ENCODE measurements around the gene JPH3. TPM values are rescaled to one million over a fixed set of nuclear protein-coding genes. Genes with fewer than 3 reads are reported as not detected.
A peak's percentile ranks its signal among the peaks of the same experiment; 100 is the strongest.
"Not testable (repeated sequence)": the region's sequence is repeated elsewhere in the genome, so short reads cannot be mapped to it uniquely, and the experiment has no call there.

JPH3 gene
- total and polyA plus RNA-seq, 4 experiments from 2014 or later = 0.09 TPM; not detected in 3

DNA sequence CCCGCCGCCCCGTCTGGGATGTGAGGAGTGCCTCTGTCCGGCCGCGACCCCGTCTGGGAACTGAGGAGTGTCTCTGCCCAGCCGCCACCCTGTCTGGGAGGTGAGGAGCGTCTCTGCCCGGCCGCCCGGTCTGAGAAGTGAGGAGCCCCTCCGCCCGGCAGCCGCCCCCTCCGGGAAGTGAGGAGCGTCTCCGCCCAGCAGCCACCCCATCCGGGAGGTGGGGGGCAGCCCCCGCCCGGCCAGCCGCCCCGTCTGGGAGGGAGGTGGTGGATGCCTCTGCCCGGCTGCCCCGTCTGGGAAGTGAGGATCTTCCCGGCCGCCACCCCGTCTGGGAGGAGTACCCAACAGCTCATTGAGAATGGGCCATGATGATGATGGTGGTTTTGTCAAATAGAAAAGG is 116.5 kb downstream of the JPH3 start:
- H3K4me3 Mint-ChIP-seq; intact Hi-C loops (cut with micrococcal nuclease); DNase-seq; POLR2A ChIA-PET (ENCODE audit: partially characterized antibody); H3K9me3 Mint-ChIP-seq; H3K27me3 Mint-ChIP-seq; H3K27ac ChIP-seq (ENCODE audit: low read depth, low read length); H3K4me3 ChIP-seq (ENCODE audit: low read length in 2 of 2); H3K27me3 ChIP-seq (ENCODE audit: insufficient read depth, low read length); CTCF ChIA-PET (ENCODE audit: partially characterized antibody); H3K9me3 ChIP-seq (ENCODE audit: control insufficient read depth in 1 of 2, low read length in 2 of 2): not testable (repeated sequence)
- peaks cover 13% of the 10 kb centered on the region for H3K4me1 ChIP-seq (ENCODE audit: insufficient read depth, low read length)
- peaks cover 38% of the 10 kb centered on the region for H3K36me3 ChIP-seq (ENCODE audit: insufficient read depth, low read length)
- Mint-ChIP-seq H3K27ac (peak overlapping the region in 1 of 7 donors; percentile 17), H3K36me3 (peaks cover 44 to 60% of the 10 kb centered on the region in 2 donors), H3K4me1 (peaks cover 9 to 26% (median 22%) of the 10 kb centered on the region in 4 donors)

DNA sequence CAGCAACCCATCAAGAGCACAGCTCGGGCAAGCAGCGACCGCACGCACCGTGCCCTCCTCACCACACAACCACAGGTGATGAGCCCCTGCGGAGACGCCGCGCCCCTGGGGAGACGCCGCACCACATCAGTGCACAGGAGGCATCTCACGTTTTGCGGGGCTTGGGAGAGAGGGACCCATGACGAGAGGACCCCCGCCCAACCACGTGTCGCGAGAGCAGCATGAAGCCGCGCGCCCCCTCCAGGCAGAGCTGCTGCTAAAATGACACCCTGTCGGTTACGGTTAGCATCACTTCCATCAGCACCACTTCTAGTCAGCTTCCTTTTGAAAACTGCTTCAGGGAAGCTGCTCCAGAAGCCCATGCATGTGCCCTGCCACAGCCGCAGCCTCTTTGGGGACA is 118.1 kb downstream of the JPH3 start:
- CTCF ChIA-PET (ENCODE audit: partially characterized antibody) = no interaction called here
- intact Hi-C loops (cut with micrococcal nuclease) = no loop called here
- Histone ChIP-seq H3K27me3 (ENCODE audit: insufficient read depth, low read length) (no peaks in the 10 kb centered on the region), H3K36me3 (ENCODE audit: insufficient read depth, low read length) (peaks cover 40% of the 10 kb centered on the region), H3K27ac (ENCODE audit: low read depth, low read length) (no peak overlapping the region), H3K9me3 (ENCODE audit: control insufficient read depth in 1 of 2, low read length in 2 of 2) (no peaks in the 10 kb centered on the region), H3K4me3 (ENCODE audit: low read length in 2 of 2) (no peak overlapping the region), H3K4me1 (ENCODE audit: insufficient read depth, low read length) (peaks cover 3% of the 10 kb centered on the region)
- H3K27me3 Mint-ChIP-seq = no peaks in the 10 kb centered on the region
- no peak for DNase-seq
- peaks cover 45 to 61% of the 10 kb centered on the region in 2 donors for H3K36me3 Mint-ChIP-seq
- POLR2A ChIA-PET (ENCODE audit: partially characterized antibody) = no interaction called here
- H3K27ac Mint-ChIP-seq = no peak overlapping the region
- H3K4me3 Mint-ChIP-seq = no peak overlapping the region
- H3K9me3 Mint-ChIP-seq = no peaks in the 10 kb centered on the region
- H3K4me1 Mint-ChIP-seq = peaks cover 5 to 17% (median 10%) of the 10 kb centered on the region in 4 donors

DNA sequence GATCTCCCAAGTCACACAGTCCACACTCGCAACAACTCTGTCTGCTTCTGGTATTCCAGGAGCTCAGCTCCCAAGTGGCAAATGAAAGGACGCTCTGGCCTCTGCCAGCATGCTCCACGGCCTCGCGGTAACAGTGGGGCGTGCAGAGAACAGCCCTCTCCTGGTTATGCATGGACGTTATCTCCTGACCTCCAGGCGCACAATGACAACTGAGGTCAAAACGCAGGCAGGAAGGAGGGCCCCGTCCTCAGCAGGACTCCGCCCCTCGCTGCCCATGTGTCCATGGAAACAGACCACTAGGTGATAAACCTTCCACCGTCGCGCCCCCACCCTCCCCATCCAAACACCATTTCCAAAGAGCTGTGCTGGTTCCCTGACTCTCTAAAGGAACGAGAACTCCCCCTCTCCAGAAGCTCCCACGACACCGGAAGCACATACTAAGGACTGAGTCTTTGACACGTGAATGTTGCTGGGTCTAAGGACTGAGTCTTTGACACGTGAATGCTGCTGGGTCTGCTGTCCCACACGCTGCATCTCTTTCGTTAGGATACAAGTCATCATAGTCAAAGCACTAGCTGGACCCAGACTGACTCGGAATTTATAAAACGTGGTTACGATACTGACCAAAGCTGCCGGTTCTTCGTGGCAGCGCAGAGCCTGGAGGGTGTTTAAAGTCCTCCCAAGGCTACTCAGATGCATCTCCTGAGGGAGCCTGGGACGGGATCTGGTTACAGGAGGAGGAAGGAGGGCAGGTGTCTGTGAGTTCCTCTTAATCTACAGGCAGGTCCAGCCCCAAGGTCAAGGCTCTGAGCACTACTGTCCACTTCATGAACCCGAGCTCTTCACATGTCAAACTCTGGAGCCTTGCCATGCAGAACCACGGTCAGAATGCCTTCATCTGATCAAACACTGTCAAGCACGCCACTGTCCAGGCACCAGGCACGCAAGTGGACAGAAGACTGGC is 119.6 kb downstream of the JPH3 start:
- H3K36me3 Mint-ChIP-seq = peaks cover 39 to 60% of the 10 kb centered on the region in 2 donors
- H3K27me3 Mint-ChIP-seq = no peaks in the 10 kb centered on the region
- Histone ChIP-seq H3K4me1 (ENCODE audit: insufficient read depth, low read length) (peaks cover 3% of the 10 kb centered on the region), H3K27me3 (ENCODE audit: insufficient read depth, low read length) (no peaks in the 10 kb centered on the region), H3K4me3 (ENCODE audit: low read length in 2 of 2) (no peak overlapping the region), H3K27ac (ENCODE audit: low read depth, low read length) (no peak overlapping the region), H3K36me3 (ENCODE audit: insufficient read depth, low read length) (peaks cover 35% of the 10 kb centered on the region), H3K9me3 (ENCODE audit: control insufficient read depth in 1 of 2, low read length in 2 of 2) (no peaks in the 10 kb centered on the region)
- no peak overlapping the region for H3K4me3 Mint-ChIP-seq
- no peak for DNase-seq
- CTCF ChIA-PET (ENCODE audit: partially characterized antibody) = interaction anchor here (0.7 to 1.5 kb wide), 2 partner anchors 57 to 97 kb away, joined by 3 to 4 read pairs; no protein-coding TSS in a partner anchor
- peaks cover under 1 to 14% (median 7%) of the 10 kb centered on the region in 4 donors for H3K4me1 Mint-ChIP-seq
- intact Hi-C loops (cut with micrococcal nuclease) = no loop called here
- no peaks in the 10 kb centered on the region for H3K9me3 Mint-ChIP-seq
- POLR2A ChIA-PET (ENCODE audit: partially characterized antibody) = no interaction called here
- H3K27ac Mint-ChIP-seq = peak overlapping the region in 4 of 7 donors; percentile 44 to 68 (median 52)

DNA sequence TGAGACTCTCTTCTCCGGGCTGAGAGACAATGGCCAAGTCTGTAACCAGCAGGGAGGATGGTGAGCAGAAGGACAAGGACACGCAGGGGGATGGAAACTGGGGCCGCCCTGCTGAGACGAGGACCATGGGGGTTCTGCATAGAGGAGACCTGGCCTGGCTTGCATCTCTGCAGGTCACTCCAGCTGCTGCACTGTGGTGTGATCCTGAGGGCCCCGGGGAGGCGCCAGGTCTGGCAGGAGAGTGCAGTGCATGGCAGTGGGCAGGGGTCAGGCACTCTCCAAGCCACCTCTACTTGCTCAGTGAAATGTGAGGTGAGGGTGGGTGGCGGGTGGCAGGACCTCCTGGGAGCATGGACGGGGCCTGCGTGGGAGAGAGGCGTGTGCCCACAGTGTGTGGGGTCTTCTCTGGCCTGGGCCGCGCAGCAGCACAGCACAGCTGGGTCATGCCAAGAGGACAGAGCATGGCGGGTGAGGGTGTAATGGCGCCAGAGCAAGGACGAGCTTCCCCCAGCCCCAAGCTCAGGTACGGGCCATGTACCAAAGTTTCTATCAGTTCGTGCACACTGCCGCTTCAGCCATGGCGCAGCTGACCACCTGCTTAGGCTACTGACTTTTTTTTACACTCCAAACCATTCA is 120.4 kb downstream of the JPH3 start:
- H3K27ac ChIP-seq (ENCODE audit: low read depth, low read length) = no peak overlapping the region
- no peak overlapping the region for H3K4me3 ChIP-seq (ENCODE audit: low read length in 2 of 2)
- Mint-ChIP-seq H3K9me3 (no peaks in the 10 kb centered on the region), H3K36me3 (peaks cover 37 to 62% of the 10 kb centered on the region in 2 donors), H3K27ac (peak overlapping the region in 5 of 7 donors; percentile 37 to 68 (median 48)), H3K27me3 (no peaks in the 10 kb centered on the region), H3K4me1 (peaks cover 3 to 13% (median 8%) of the 10 kb centered on the region in 4 donors), H3K4me3 (no peak overlapping the region)
- ChIA-PET POLR2A (ENCODE audit: partially characterized antibody) (no interaction called here), CTCF (ENCODE audit: partially characterized antibody) (interaction anchor here (1.5 to 1.6 kb wide), 2 partner anchors 56 to 57 kb away, joined by 3 read pairs; no protein-coding TSS in a partner anchor)
- intact Hi-C loops (cut with micrococcal nuclease) = no loop called here
- H3K36me3 ChIP-seq (ENCODE audit: insufficient read depth, low read length) = peaks cover 39% of the 10 kb centered on the region
- no peaks in the 10 kb centered on the region for H3K9me3 ChIP-seq (ENCODE audit: control insufficient read depth in 1 of 2, low read length in 2 of 2)
- no peaks in the 10 kb centered on the region for H3K27me3 ChIP-seq (ENCODE audit: insufficient read depth, low read length)
- DNase-seq = no peak
- H3K4me1 ChIP-seq (ENCODE audit: insufficient read depth, low read length) = peaks cover 3% of the 10 kb centered on the region

DNA sequence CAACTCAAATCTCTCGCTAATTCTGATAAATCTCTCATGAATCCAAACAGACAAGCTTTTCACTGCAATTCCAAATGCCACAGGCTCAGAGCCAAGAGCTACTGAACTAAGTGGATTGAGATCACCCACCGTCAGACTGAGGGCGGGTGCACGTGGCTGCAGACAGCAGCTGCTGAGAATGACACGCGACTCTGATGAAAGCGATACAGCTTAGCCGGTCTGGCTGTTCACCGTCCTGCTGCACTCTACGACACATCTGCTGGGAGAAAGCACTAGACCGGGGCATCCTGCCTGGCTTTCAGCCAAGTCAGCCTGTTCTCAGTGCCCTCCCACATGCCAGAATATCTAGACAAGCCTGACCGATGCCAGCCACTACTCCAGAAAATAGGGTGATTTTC is 120.9 kb downstream of the JPH3 start:
- H3K4me1 Mint-ChIP-seq = peaks cover 3 to 11% (median 7%) of the 10 kb centered on the region in 4 donors
- no peaks in the 10 kb centered on the region for H3K27me3 Mint-ChIP-seq
- H3K9me3 Mint-ChIP-seq = no peaks in the 10 kb centered on the region
- H3K4me1 ChIP-seq (ENCODE audit: insufficient read depth, low read length) = peaks cover 3% of the 10 kb centered on the region
- H3K27ac ChIP-seq (ENCODE audit: low read depth, low read length) = no peak overlapping the region
- no peak overlapping the region for H3K4me3 Mint-ChIP-seq
- no peaks in the 10 kb centered on the region for H3K27me3 ChIP-seq (ENCODE audit: insufficient read depth, low read length)
- CTCF ChIA-PET (ENCODE audit: partially characterized antibody) = interaction anchor here (1.6 kb wide), 1 partner anchor 56 kb away, joined by 3 read pairs; no protein-coding TSS in a partner anchor
- intact Hi-C loops (cut with micrococcal nuclease) = no loop called here
- POLR2A ChIA-PET (ENCODE audit: partially characterized antibody) = no interaction called here
- H3K27ac Mint-ChIP-seq = peak overlapping the region in 2 of 7 donors; percentile 37 to 49
- peaks cover 39% of the 10 kb centered on the region for H3K36me3 ChIP-seq (ENCODE audit: insufficient read depth, low read length)
- no peak overlapping the region for H3K4me3 ChIP-seq (ENCODE audit: low read length in 2 of 2)
- peaks cover 38 to 63% of the 10 kb centered on the region in 2 donors for H3K36me3 Mint-ChIP-seq
- no peaks in the 10 kb centered on the region for H3K9me3 ChIP-seq (ENCODE audit: control insufficient read depth in 1 of 2, low read length in 2 of 2)
- DNase-seq = no peak

DNA sequence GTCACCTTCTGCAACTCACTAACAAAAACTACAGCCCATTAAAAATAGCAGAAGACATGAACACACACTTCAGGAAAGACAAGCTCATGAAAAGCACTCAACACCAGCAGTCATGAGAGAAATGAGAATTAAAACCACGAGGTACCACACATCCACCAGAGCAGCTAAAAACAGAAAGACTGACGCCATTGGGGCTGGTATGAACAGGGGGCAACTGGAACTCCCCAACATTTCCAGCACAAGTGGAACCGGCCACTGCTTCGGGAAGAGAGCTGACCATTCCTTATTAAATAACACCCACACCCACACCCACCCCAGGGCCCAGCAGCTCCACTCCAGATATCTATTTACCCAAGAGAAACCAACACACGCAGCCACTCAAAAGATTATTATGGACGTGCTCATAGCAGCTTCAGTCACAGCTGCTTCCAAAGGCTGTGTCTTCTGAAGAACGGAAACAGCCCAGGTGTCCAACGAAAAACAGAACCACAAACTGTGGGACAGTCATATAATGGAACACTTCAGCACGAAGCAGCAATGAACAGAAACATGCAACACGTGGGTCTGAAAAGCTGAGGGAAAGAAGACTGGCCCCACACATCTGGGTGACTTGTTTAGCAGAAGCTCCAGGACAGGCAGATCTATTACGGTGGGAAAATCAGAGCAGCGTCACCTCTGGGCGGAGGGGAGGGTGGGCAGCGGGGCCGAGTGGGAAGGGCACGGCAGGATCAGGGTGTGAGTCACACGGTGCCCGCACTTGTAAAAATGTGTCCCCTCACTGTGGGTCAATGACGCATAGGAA is 122.4 kb downstream of the JPH3 start:
- no peak overlapping the region for H3K27ac ChIP-seq (ENCODE audit: low read depth, low read length)
- H3K36me3 Mint-ChIP-seq = peaks cover 36 to 63% of the 10 kb centered on the region in 2 donors
- no peak overlapping the region for H3K4me3 ChIP-seq (ENCODE audit: low read length in 2 of 2)
- H3K9me3 ChIP-seq (ENCODE audit: control insufficient read depth in 1 of 2, low read length in 2 of 2) = no peaks in the 10 kb centered on the region
- peaks cover 46% of the 10 kb centered on the region for H3K36me3 ChIP-seq (ENCODE audit: insufficient read depth, low read length)
- peaks cover 3% of the 10 kb centered on the region for H3K4me1 ChIP-seq (ENCODE audit: insufficient read depth, low read length)
- peaks cover 3 to 11% (median 7%) of the 10 kb centered on the region in 4 donors for H3K4me1 Mint-ChIP-seq
- peak overlapping the region in 3 of 7 donors; percentile 15 to 83 (median 35) for H3K27ac Mint-ChIP-seq
- no peaks in the 10 kb centered on the region for H3K27me3 Mint-ChIP-seq
- ChIA-PET CTCF (ENCODE audit: partially characterized antibody) (interaction anchor here (1.6 kb wide), 1 partner anchor 54 kb away, joined by 3 read pairs; no protein-coding TSS in a partner anchor), POLR2A (ENCODE audit: partially characterized antibody) (no interaction called here)
- no peak overlapping the region for H3K4me3 Mint-ChIP-seq
- DNase-seq = no peak
- no peaks in the 10 kb centered on the region for H3K27me3 ChIP-seq (ENCODE audit: insufficient read depth, low read length)
- no peaks in the 10 kb centered on the region for H3K9me3 Mint-ChIP-seq
- intact Hi-C loops (cut with micrococcal nuclease) = no loop called here
